ENCODE measurements around the gene NOS1AP. TPM values are rescaled to one million over a fixed set of nuclear protein-coding genes. Genes with fewer than 3 reads are reported as not detected.
A peak's percentile ranks its signal among the peaks of the same experiment; 100 is the strongest.

NOS1AP gene
- total and polyA plus RNA-seq, 2 experiments from 2014 or later = 4.9 to 6.6 TPM

- Histone ChIP-seq H3K4me1 (ENCODE audit: low read depth) (peaks cover 68% of the 10 kb centered on the region), H3K27ac (peak overlapping the region; percentile 86), H3K4me3 (no peak overlapping the region), H3K9me3 (ENCODE audit: low read depth) (no peaks in the 10 kb centered on the region), H3K27me3 (no peaks in the 10 kb centered on the region), H3K36me3 (no peaks in the 10 kb centered on the region)
- DNase-seq (ENCODE audit: low read depth in 1 of 2, low spot score in 1 of 2) = no peak
- TF ChIP-seq CTCF (IDR thresholded peaks at IDR 0.05; ENCODE audit: low read depth, low read length) = no peak
These were observed 124.3 kb downstream of the NOS1AP start for GRCh38 chr1:162193815-162194214.

GRCh38 chr1:162195567-162195966 lies 126.1 kb downstream of the NOS1AP start:
- H3K4me3 ChIP-seq = no peak overlapping the region
- DNase-seq (ENCODE audit: low read depth in 1 of 2, low spot score in 1 of 2) = no peak
- peaks cover 58% of the 10 kb centered on the region for H3K4me1 ChIP-seq (ENCODE audit: low read depth)
- H3K9me3 ChIP-seq (ENCODE audit: low read depth) = no peaks in the 10 kb centered on the region
- no peaks in the 10 kb centered on the region for H3K36me3 ChIP-seq
- no peak overlapping the region for H3K27ac ChIP-seq
- no peak for TF ChIP-seq CTCF (IDR thresholded peaks at IDR 0.05; ENCODE audit: low read depth, low read length)
- H3K27me3 ChIP-seq = no peaks in the 10 kb centered on the region

- H3K27me3 ChIP-seq = no peaks in the 10 kb centered on the region
- no peak overlapping the region for H3K4me3 ChIP-seq
- H3K4me1 ChIP-seq (ENCODE audit: low read depth) = peaks cover 52% of the 10 kb centered on the region
- no peaks in the 10 kb centered on the region for H3K36me3 ChIP-seq
- no peaks in the 10 kb centered on the region for H3K9me3 ChIP-seq (ENCODE audit: low read depth)
- peak in 1 of 2 donors; percentile 45 for DNase-seq (ENCODE audit: low read depth in 1 of 2, low spot score in 1 of 2)
- TF ChIP-seq CTCF (IDR thresholded peaks at IDR 0.05; ENCODE audit: low read depth, low read length) = no peak
- H3K27ac ChIP-seq = no peak overlapping the region
These were observed 126.9 kb downstream of the NOS1AP start for GRCh38 chr1:162196387-162196786.

- H3K9me3 ChIP-seq (ENCODE audit: low read depth) = no peaks in the 10 kb centered on the region
- H3K36me3 ChIP-seq = no peaks in the 10 kb centered on the region
- no peak for TF ChIP-seq CTCF (IDR thresholded peaks at IDR 0.05; ENCODE audit: low read depth, low read length)
- no peak overlapping the region for H3K4me3 ChIP-seq
- H3K27ac ChIP-seq = peak overlapping the region; percentile 67
- peaks cover 45% of the 10 kb centered on the region for H3K4me1 ChIP-seq (ENCODE audit: low read depth)
- no peaks in the 10 kb centered on the region for H3K27me3 ChIP-seq
- DNase-seq (ENCODE audit: low read depth in 1 of 2, low spot score in 1 of 2) = no peak
These were observed 127.6 kb downstream of the NOS1AP start for GRCh38 chr1:162197041-162197531.

GRCh38 chr1:162197615-162198421 lies 128.3 kb downstream of the NOS1AP start:
- DNase-seq (ENCODE audit: low read depth in 1 of 2, low spot score in 1 of 2) = no peak
- Histone ChIP-seq H3K36me3 (no peaks in the 10 kb centered on the region), H3K9me3 (ENCODE audit: low read depth) (no peaks in the 10 kb centered on the region), H3K4me1 (ENCODE audit: low read depth) (peaks cover 38% of the 10 kb centered on the region), H3K27me3 (no peaks in the 10 kb centered on the region), H3K4me3 (no peak overlapping the region), H3K27ac (peak overlapping the region; percentile 67)
- TF ChIP-seq CTCF (IDR thresholded peaks at IDR 0.05; ENCODE audit: low read depth, low read length) = no peak
